H1 (cell line): ENCODE measurements around the gene ARHGAP27. TPM values are rescaled to one million over a fixed set of nuclear protein-coding genes. Genes with fewer than 3 reads are reported as not detected.
A peak's percentile ranks its signal among the peaks of the same experiment; 100 is the strongest.

Source experiments
- CTCF ChIA-PET: fragments of 300-600 bp; sonication (Branson Sonifier 250); formaldehyde crosslinking; loops from one replicate; lab custom pipeline; 2021; ENCODE audit not compliant: partially characterized antibody; lab: Charles Lee
- POLR2A ChIA-PET: fragments of 300-600 bp; sonication (Branson Sonifier 250); formaldehyde crosslinking; loops from one replicate; lab custom pipeline; 2021; ENCODE audit warnings: inconsistent platforms; ENCODE audit not compliant: partially characterized antibody; lab: Charles Lee
- DNase-seq, 2 experiments: peaks; one replicate each; pipeline versions ENCODE4 v3.0.0 to v3.0.0-alpha.2; 2010 to 2022; ENCODE audit warnings: low spot score in 2 of 2, low read depth in 1 of 2, mixed read lengths in 1 of 2
- FAIRE-seq: peaks from 2 replicates; lab custom pipeline; 2011; peaks lifted over from hg19 to GRCh38; lab: Jason Lieb, UNC
- H2AFZ ChIP-seq: 2 replicates; pipeline ENCODE4 v1.8.1; 2012; ENCODE audit warnings: low read length, inconsistent platforms
- H2AK5ac ChIP-seq: 2 replicates; pipeline ENCODE4 v1.6.1; 2013; ENCODE audit warnings: low read depth, low read length
- H2BK120ac ChIP-seq: replicated peaks from 2 replicates; pipeline ENCODE3; 2013; ENCODE audit warnings: low read depth, low read length, inconsistent platforms
- H2BK12ac ChIP-seq: 2 replicates; pipeline ENCODE4 v1.6.1; 2013; ENCODE audit warnings: low read depth, low read length
- H2BK15ac ChIP-seq: 2 replicates; pipeline ENCODE4 v1.6.1; 2013; ENCODE audit warnings: low read length
- H2BK20ac ChIP-seq: 2 replicates; pipeline ENCODE4 v1.6.1; 2013; ENCODE audit warnings: low read length
- H2BK5ac ChIP-seq: 2 replicates; pipeline ENCODE4 v1.6.1; 2013; ENCODE audit warnings: low read depth, low read length
- H3K14ac ChIP-seq: 2 replicates; pipeline ENCODE4 v1.6.1; 2013; ENCODE audit warnings: inconsistent platforms; ENCODE audit not compliant: insufficient read length
- H3K18ac ChIP-seq: 2 replicates; pipeline ENCODE4 v1.6.1; 2013; ENCODE audit warnings: low read length; ENCODE audit errors: extremely low read depth
- H3K23ac ChIP-seq: 2 replicates; pipeline ENCODE4 v1.6.1; 2013; ENCODE audit warnings: inconsistent platforms; ENCODE audit not compliant: insufficient read length
- H3K23me2 ChIP-seq: 2 replicates; pipeline ENCODE4 v1.6.1; 2013; ENCODE audit warnings: low read depth, low read length
- H3K27ac ChIP-seq: 2 replicates; pipeline ENCODE4 v1.6.1; 2011; ENCODE audit warnings: low read depth, low read length, inconsistent platforms
- H3K27me3 ChIP-seq, 4 experiments: replicated peaks in 1 of 4; 1 replicate in 1 of 4; 2 replicates in 3 of 4; pipeline versions ENCODE4 v1.6.1 to v1.8.1; 2011 to 2013; ENCODE audit warnings: low read length in 3 of 4, mild to moderate bottlenecking in 3 of 4, inconsistent platforms in 2 of 4, mixed read lengths in 2 of 4, moderate library complexity in 1 of 4; ENCODE audit not compliant: control insufficient read depth in 3 of 4, insufficient read depth in 3 of 4; ENCODE audit errors: extremely low read depth in 1 of 4
- H3K36me3 ChIP-seq, 4 experiments: 2 replicates each; pipeline versions ENCODE4 v1.6.1 to v1.8.1; 2011 to 2013; ENCODE audit warnings: mild to moderate bottlenecking in 4 of 4, low read length in 3 of 4, moderate library complexity in 2 of 4, control low read depth in 1 of 4, inconsistent platforms in 1 of 4; ENCODE audit not compliant: insufficient read depth in 4 of 4, control insufficient read depth in 2 of 4
- H3K4ac ChIP-seq: replicated peaks from 2 replicates; pipeline ENCODE3; 2013; ENCODE audit warnings: low read length, low read depth, mixed read lengths, inconsistent platforms; ENCODE audit not compliant: insufficient read length
- H3K4me1 ChIP-seq, 4 experiments: replicated peaks in 1 of 4; 1 replicate in 1 of 4; 2 replicates in 3 of 4; pipeline versions ENCODE4 v1.6.1 to v1.8.1; 2011 to 2013; ENCODE audit warnings: low read length in 3 of 4, inconsistent platforms in 2 of 4, mixed read lengths in 1 of 4; ENCODE audit not compliant: insufficient read depth in 4 of 4, control insufficient read depth in 3 of 4
- H3K4me2 ChIP-seq, 2 experiments: 2 replicates each; pipeline versions ENCODE4 v1.6.1 to v1.8.1; 2011 to 2013; ENCODE audit warnings: low read depth in 2 of 2, low read length in 2 of 2, control low read depth in 1 of 2, inconsistent platforms in 1 of 2, mild to moderate bottlenecking in 1 of 2; ENCODE audit not compliant: insufficient read depth in 1 of 2
- H3K4me3 ChIP-seq, 4 experiments: fragments of 200-600, 300-600 bp in 1 of 4; sonication (generic), shearing (Covaris generic), sonication (Bioruptor Twin) in 1 of 4; 2 replicates each; pipeline versions ENCODE4 v1.5.1 to v1.8.1; 2011 to 2016; ENCODE audit warnings: low read length in 4 of 4, low read depth in 3 of 4, control low read depth in 2 of 4, inconsistent platforms in 2 of 4, mild to moderate bottlenecking in 2 of 4, mixed read lengths in 1 of 4, moderate library complexity in 1 of 4; ENCODE audit not compliant: insufficient read depth in 2 of 4; ENCODE audit errors: extremely low read depth in 1 of 4
- H3K56ac ChIP-seq: replicated peaks from 2 replicates; pipeline ENCODE3; 2013; ENCODE audit warnings: low read depth, mild to moderate bottlenecking, mixed read lengths, low read length, inconsistent platforms; ENCODE audit not compliant: insufficient read length
- H3K79me1 ChIP-seq: 2 replicates; pipeline ENCODE4 v1.6.1; 2013; ENCODE audit warnings: low read depth, low read length, control low read depth
- H3K79me2 ChIP-seq, 2 experiments: 2 replicates each; pipeline versions ENCODE4 v1.6.1 to v1.8.1; 2012 to 2013; ENCODE audit warnings: low read length in 2 of 2, mild to moderate bottlenecking in 2 of 2, inconsistent platforms in 1 of 2; ENCODE audit not compliant: insufficient read depth in 2 of 2, control insufficient read depth in 1 of 2
- H3K9ac ChIP-seq, 4 experiments: replicated peaks in 1 of 4; 1 replicate in 1 of 4; 2 replicates in 3 of 4; pipeline versions ENCODE4 v1.6.1 to v1.8.1; 2011 to 2013; ENCODE audit warnings: low read depth in 3 of 4, low read length in 3 of 4, control low read depth in 2 of 4, mild to moderate bottlenecking in 2 of 4, moderate library complexity in 2 of 4, inconsistent platforms in 1 of 4; ENCODE audit errors: extremely low read depth in 1 of 4
- H3K9me3 ChIP-seq, 2 experiments: 2 replicates each; pipeline versions ENCODE4 v1.6.1 to v1.8.1; 2012 to 2013; ENCODE audit warnings: mild to moderate bottlenecking in 2 of 2, moderate library complexity in 2 of 2, control low read depth in 1 of 2, inconsistent platforms in 1 of 2, low read depth in 1 of 2, low read length in 1 of 2, mixed read lengths in 1 of 2; ENCODE audit not compliant: insufficient read depth in 2 of 2
- H4K20me1 ChIP-seq, 2 experiments: replicated peaks in 1 of 2; 2 replicates each; pipeline versions ENCODE3 to v1.8.1; 2011 to 2013; ENCODE audit warnings: inconsistent platforms in 2 of 2, low read length in 2 of 2, mild to moderate bottlenecking in 1 of 2; ENCODE audit not compliant: insufficient read depth in 2 of 2, control insufficient read depth in 1 of 2
- H4K5ac ChIP-seq: 2 replicates; pipeline ENCODE4 v1.6.1; 2013; ENCODE audit warnings: low read length, low read depth, mixed read lengths, inconsistent platforms; ENCODE audit not compliant: insufficient read length
- H4K8ac ChIP-seq: 2 replicates; pipeline ENCODE4 v1.8.0; 2013; ENCODE audit warnings: mild to moderate bottlenecking, moderate library complexity, low read length, inconsistent platforms; ENCODE audit not compliant: insufficient read depth; ENCODE audit errors: extremely low read depth
- H4K91ac ChIP-seq: replicated peaks from 2 replicates; pipeline ENCODE3; 2013; ENCODE audit warnings: low read length, mixed read lengths, inconsistent platforms; ENCODE audit not compliant: insufficient read length
- PHF8 ChIP-seq: fragments of 200-600 bp; sonication (generic); conservative IDR thresholded peaks from 2 replicates; pipeline ENCODE4 v1.7.1; 2012; ENCODE audit warnings: low read depth, mild to moderate bottlenecking, inconsistent platforms, low read length, moderate library complexity
- RNF2 ChIP-seq: fragments of 200-900, 300-1000 bp; sonication (generic); IDR thresholded peaks from 2 replicates; pipeline ENCODE4 v1.7.1; 2016; ENCODE audit warnings: borderline replicate concordance, low read depth, mild to moderate bottlenecking, antibody characterized with exemption, low read length; ENCODE audit not compliant: poor library complexity, severe bottlenecking; ENCODE audit errors: missing control alignments
- TEAD4 ChIP-seq: IDR thresholded peaks from 2 replicates; pipeline ENCODE4 v1.6.1; 2012; ENCODE audit warnings: low read depth, low read length, inconsistent platforms, mixed read lengths
- WGBS, 2 experiments: shearing (Covaris generic) in 1 of 2; methylation state at CpG; one replicate each; pipeline versions ENCODE4 v1.1.6 to v1.1.7; 2013 to 2015; ENCODE audit warnings: low lambda C conversion rate in 2 of 2, mixed read lengths in 2 of 2, inconsistent platforms in 1 of 2, low coverage in 1 of 2, missing lambda C conversion rate in 1 of 2; ENCODE audit not compliant: insufficient replicate concordance in 2 of 2, insufficient coverage in 1 of 2, insufficient read length in 1 of 2; ENCODE audit errors: extremely low coverage in 1 of 2, missing lambda C conversion rate in 1 of 2; 5-methylcytosine and 5-hydroxymethylcytosine counted together
- polyA plus RNA-seq, 7 experiments: library from polyadenylated mRNA; depleted of rRNA in 3 of 7; stranded (reverse) in 5 of 7; unstranded in 2 of 7; fragments of >200 nt in 5 of 7; fragments of 200-250 nt in 2 of 7; gene quantifications; 1 replicate in 5 of 7; 2 replicates in 1 of 7; 4 replicates in 1 of 7; pipeline versions ENCODE4 v1.2.1 to v1.2.3, GENCODE V29; 2011 to 2013; ENCODE audit warnings: missing spikeins in 2 of 7, mixed read lengths in 2 of 7
- total RNA-seq: library from RNA; stranded (reverse); fragmentation: NEBNext Ultra II Directional; extraction: Animal tissue kit (Norgen Biotek cat#: 25700); gene quantifications from 2 replicates; pipeline ENCODE4 v1.2.1, GENCODE V29; 2021

ARHGAP27 gene
- total and polyA plus RNA-seq, 2 of the 8 experiments (the other 6 are each of a cell fraction or from before 2014, with no cell fraction given): 11.6 to 13.1 TPM

DNA sequence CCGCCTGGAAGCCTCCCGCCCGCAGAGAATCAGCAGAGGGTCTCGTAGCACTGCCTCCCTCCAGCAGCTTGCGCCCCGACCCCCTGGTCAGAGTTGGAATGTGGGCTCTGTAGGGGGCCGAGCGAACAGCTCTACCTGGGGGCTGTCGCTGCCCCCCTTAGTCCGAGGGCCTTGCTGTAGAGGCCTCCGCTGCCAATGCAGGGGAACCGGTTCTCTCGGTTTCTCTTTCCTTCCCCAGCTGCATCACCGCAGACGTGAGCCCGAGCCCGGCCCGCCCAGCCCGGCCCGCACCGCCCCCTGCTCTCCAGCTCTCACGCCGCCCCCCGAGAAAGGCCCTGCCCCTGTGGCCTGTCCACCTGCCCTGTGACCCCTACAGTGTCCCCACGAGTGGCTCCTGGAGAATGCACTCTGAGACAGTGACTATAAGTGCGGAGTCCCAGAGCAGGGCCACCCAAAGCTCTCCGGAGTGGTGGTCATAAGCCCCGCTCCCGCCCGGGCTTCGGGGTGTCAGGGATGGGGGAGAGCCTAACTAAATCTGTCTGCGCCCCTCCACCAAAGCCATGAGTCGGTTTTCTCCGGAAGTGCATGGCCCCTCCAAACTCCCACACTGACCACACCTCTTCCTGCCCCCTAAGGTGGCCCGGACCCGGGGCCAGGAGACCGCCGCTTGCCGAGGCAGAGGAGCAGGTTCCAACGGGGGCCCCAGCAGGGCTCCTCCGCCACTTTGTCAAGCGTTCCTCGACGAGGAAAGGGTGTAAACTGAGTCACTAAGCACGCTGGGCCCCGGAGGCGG lies 1.7 kb downstream of the ARHGAP27 start:
- Histone ChIP-seq H3K4ac (no peak overlapping the region), H3K4me1 (peaks cover 6 to 27% (median 13%) of the 10 kb centered on the region in 4 experiments), H3K27ac (no peak overlapping the region), H4K8ac (peak overlapping the region; percentile 28; the same call in 1 of the 2 replicates), H3K79me1 (no peaks in the 10 kb centered on the region), H3K27me3 (peaks cover 21 to 51% (median 44%) of the 10 kb centered on the region in 4 experiments), H3K4me3 (peak overlapping the region; percentile 51 to 65 (median 55)), H2BK20ac (0 out of 2 replicates have a peak overlapping the region, but pooled peaks have one; percentile 15), H2AK5ac (no peak overlapping the region), H4K20me1 (no peaks in the 10 kb centered on the region), H2BK120ac (no peak overlapping the region), H3K4me2 (peak overlapping the region; percentile 77 to 90), H3K9ac (no peak overlapping the region), H2BK15ac (no peak overlapping the region), H3K23ac (no peak overlapping the region), H2BK12ac (no peak overlapping the region), H4K5ac (no peak overlapping the region), H3K56ac (no peak overlapping the region), H3K23me2 (peaks cover 24% of the 10 kb centered on the region), H2BK5ac (peak overlapping the region; percentile 63; the same call in 1 of the 2 replicates), H4K91ac (peak overlapping the region; percentile 40), H2AFZ (no peak overlapping the region), H3K79me2 (no peaks in the 10 kb centered on the region), H3K36me3 (peaks cover 0 to 4% (median 0%) of the 10 kb centered on the region in 4 experiments; a peak in 1 of 8 replicates), H3K9me3 (no peaks in the 10 kb centered on the region), H3K18ac (peak overlapping the region; percentile 43), H3K14ac (no peak overlapping the region)
- WGBS, 2 experiments: 6% methylated on average over 23 of the region's 47 CpGs; no CpG with 5 or more reads in 1 of the 2 experiments
- 0 out of 2 replicates have a peak, but pooled peaks have one; percentile 20 for TF ChIP-seq PHF8
- TF ChIP-seq TEAD4: 0 out of 2 replicates have a peak, but pooled peaks have one; percentile 18
- no peak for TF ChIP-seq RNF2
- ChIA-PET CTCF (interaction anchor here (12.6 kb wide), 1 partner anchor 36 kb away, joined by 331 read pairs; no protein-coding TSS in a partner anchor), POLR2A (interaction anchor here (1.1 kb wide), 1 partner anchor 201 kb away, joined by 3 read pairs; no protein-coding TSS in a partner anchor)
- no peak for FAIRE-seq
- peak in 1 of 2 experiments; percentile 77 for DNase-seq
